Keratinocyte (primary cell): ENCODE results near the gene MAPK7. TPM values are rescaled to one million over a fixed set of nuclear protein-coding genes. Genes with fewer than 3 reads are reported as not detected.
A peak's percentile ranks its signal among the peaks of the same experiment; 100 is the strongest.

Experiments
- DNase-seq: peaks from one replicate; pipeline ENCODE4 v3.0.0-alpha.2; 2011; ENCODE audit warnings: low read depth, missing footprints, low spot score
- FAIRE-seq: peaks from 2 replicates; lab custom pipeline; 2011; peaks lifted over from hg19 to GRCh38; lab: Jason Lieb, UNC
- H2AFZ ChIP-seq: 2 replicates; pipeline ENCODE4 v1.6.0; 2012; ENCODE audit warnings: low read length, control low read depth, inconsistent platforms; ENCODE audit not compliant: control insufficient read depth
- H3K27ac ChIP-seq: 2 replicates; pipeline ENCODE4 v1.5.1; 2011; ENCODE audit warnings: low read length; ENCODE audit not compliant: control insufficient read depth, insufficient read depth
- H3K27me3 ChIP-seq: 3 replicates; pipeline ENCODE4 v1.6.0; 2011; ENCODE audit warnings: low read length; ENCODE audit not compliant: control insufficient read depth, insufficient read depth; ENCODE audit errors: extremely low read depth
- H3K36me3 ChIP-seq, 2 experiments: 2 replicates in 1 of 2; 3 replicates in 1 of 2; pipeline ENCODE4 v1.5.1; 2011; ENCODE audit warnings: low read length in 2 of 2, mild to moderate bottlenecking in 1 of 2; ENCODE audit not compliant: control insufficient read depth in 2 of 2, insufficient read depth in 2 of 2; ENCODE audit errors: extremely low read depth in 1 of 2
- H3K4me1 ChIP-seq: 3 replicates; pipeline ENCODE4 v1.5.1; 2011; ENCODE audit warnings: low read length; ENCODE audit not compliant: control insufficient read depth, insufficient read depth; ENCODE audit errors: extremely low read depth
- H3K4me2 ChIP-seq: 3 replicates; pipeline ENCODE4 v1.6.0; 2011; ENCODE audit warnings: low read depth, low read length; ENCODE audit not compliant: control insufficient read depth, insufficient read depth; ENCODE audit errors: extremely low read depth
- H3K4me3 ChIP-seq, 3 experiments: fragments of 200-600 bp in 1 of 3; sonication (generic) in 1 of 3; 2 replicates in 2 of 3; 3 replicates in 1 of 3; pipeline ENCODE4 v1.5.1; 2011 to 2016; ENCODE audit warnings: low read length in 3 of 3, mild to moderate bottlenecking in 3 of 3, control low read depth in 2 of 3, inconsistent platforms in 1 of 3, low read depth in 1 of 3, mixed read lengths in 1 of 3, mixed run types in 1 of 3, moderate library complexity in 1 of 3; ENCODE audit not compliant: control insufficient read depth in 2 of 3, insufficient read depth in 2 of 3; ENCODE audit errors: extremely low read depth in 1 of 3
- H3K79me2 ChIP-seq: 2 replicates; pipeline ENCODE4 v1.6.0; 2012; ENCODE audit warnings: low read length; ENCODE audit not compliant: control insufficient read depth, insufficient read depth
- H3K9ac ChIP-seq: 3 replicates; pipeline ENCODE4 v1.6.0; 2011; ENCODE audit warnings: low read length; ENCODE audit not compliant: control insufficient read depth, insufficient read depth; ENCODE audit errors: extremely low read depth
- H3K9me1 ChIP-seq: 3 replicates; pipeline ENCODE4 v1.6.0; 2011; ENCODE audit warnings: low read length; ENCODE audit not compliant: control insufficient read depth, insufficient read depth; ENCODE audit errors: extremely low read depth
- H3K9me3 ChIP-seq: 2 replicates; pipeline ENCODE4 v1.5.1; 2012; ENCODE audit warnings: low read depth, low read length; ENCODE audit not compliant: control insufficient read depth
- H4K20me1 ChIP-seq: 3 replicates; pipeline ENCODE4 v1.6.0; 2011; ENCODE audit warnings: low read length; ENCODE audit not compliant: control insufficient read depth, insufficient read depth; ENCODE audit errors: extremely low read depth
- EZH2 ChIP-seq: IDR thresholded peaks from one replicate; pipeline ENCODE4 v1.6.1; 2012; ENCODE audit warnings: inconsistent platforms, mild to moderate bottlenecking, low read length, moderate library complexity
- dilution Hi-C: fragments of 300-500 bp; cut with MboI; formaldehyde crosslinking; loops from one replicate; pipeline ENCODE4 v1.7.0; 2020; ENCODE audit warnings: low sequenced_read_pairs; ENCODE audit not compliant: extremely low pct_ligation_motif_present
- polyA minus RNA-seq, 3 experiments: library from RNA; depleted of rRNA, polyadenylated mRNA; stranded (reverse); fragments of >200 nt; gene quantifications; 1 replicate in 1 of 3; 2 replicates in 1 of 3; 3 replicates in 1 of 3; pipeline ENCODE4 v1.2.3, GENCODE V29; 2011
- polyA plus RNA-seq, 5 experiments: library from polyadenylated mRNA; depleted of rRNA in 3 of 5; stranded (reverse) in 3 of 5; stranded (forward) in 1 of 5; unstranded in 1 of 5; fragments of >200 nt; gene quantifications; 1 replicate in 1 of 5; 2 replicates in 3 of 5; 3 replicates in 1 of 5; pipeline versions ENCODE4 v1.2.1 to v1.2.3, GENCODE V29; 2011 to 2012; ENCODE audit warnings: missing spikeins in 2 of 5, low read depth in 1 of 5, low replicate concordance in 1 of 5
- TF ChIP-seq, protein P1 (sequence below), 3 experiments: IDR thresholded peaks in 1 of 3; conservative IDR thresholded peaks in 1 of 3; optimal IDR thresholded peaks in 1 of 3; 2 replicates in 2 of 3; 3 replicates in 1 of 3; pipeline versions ENCODE3 to v1.5.1; 2011; ENCODE audit warnings: low read length in 3 of 3, mild to moderate bottlenecking in 3 of 3, moderate library complexity in 2 of 3, control low read depth in 1 of 3, inconsistent platforms in 1 of 3; ENCODE audit not compliant: insufficient read depth in 2 of 3; ENCODE audit errors: extremely low read depth in 1 of 3

The MAPK7 gene
- polyA plus RNA-seq (4.3 to 11.1 TPM (median 5.4 TPM) in 3 replicates), polyA minus RNA-seq (14.9 to 65.1 TPM (median 19.7 TPM) in 3 replicates)
- polyA plus RNA-seq (2011; ENCODE audit: low read depth) = 2.8 TPM
- 5.5 and 7.5 TPM in 2 replicates for polyA plus RNA-seq (2011; cell fraction: cytosol; rRNA removed)
- polyA plus RNA-seq (2011; cell fraction: nucleus; rRNA removed) = 18.1 and 19.4 TPM in 2 replicates
- 12.9 and 14.2 TPM in 2 replicates for polyA plus RNA-seq (2012; ENCODE audit: low replicate concordance)
- polyA minus RNA-seq (2011; cell fraction: cytosol; rRNA and poly(A)+ RNA removed) = 15.2 TPM
- 25.7 and 26.4 TPM in 2 replicates for polyA minus RNA-seq (2011; cell fraction: nucleus; rRNA and poly(A)+ RNA removed)

DNA sequence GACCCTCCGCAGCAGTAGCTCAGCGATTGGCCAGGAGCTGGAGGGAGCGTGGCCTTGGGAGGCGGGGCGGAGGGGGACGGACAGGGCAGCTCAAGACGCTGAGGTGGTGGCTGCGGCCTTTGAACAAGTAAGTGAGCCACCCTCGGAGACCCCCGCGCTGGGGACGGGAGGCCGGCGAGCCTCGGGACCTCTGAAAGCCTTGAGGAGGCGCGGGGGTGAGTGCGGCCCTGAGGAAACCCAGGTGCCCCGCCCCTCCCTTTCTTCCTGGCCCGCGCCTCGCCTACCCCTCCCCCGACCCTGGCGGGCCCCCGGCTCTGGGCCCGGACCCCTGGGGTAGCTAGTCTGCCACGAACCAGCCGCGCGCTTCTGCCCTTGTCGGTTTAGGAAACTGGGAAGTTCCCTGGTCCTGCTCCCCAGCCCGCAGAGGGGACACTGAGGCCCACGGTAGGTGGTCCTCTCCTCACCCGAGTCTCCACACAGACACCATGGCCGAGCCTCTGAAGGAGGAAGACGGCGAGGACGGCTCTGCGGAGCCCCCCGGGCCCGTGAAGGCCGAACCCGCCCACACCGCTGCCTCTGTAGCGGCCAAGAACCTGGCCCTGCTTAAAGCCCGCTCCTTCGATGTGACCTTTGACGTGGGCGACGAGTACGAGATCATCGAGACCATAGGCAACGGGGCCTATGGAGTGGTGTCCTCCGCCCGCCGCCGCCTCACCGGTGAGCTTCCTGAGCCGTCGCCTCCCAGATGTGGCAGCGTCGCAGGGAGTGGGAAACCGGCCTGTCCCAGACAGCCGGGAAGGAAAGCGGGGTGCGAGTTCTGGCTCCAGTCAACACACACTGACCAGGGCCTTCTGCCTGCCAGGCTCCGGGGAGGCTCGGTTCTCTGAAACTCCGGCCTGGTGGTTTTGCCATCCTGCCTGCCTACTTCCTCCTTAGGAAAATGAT lies at the start of gene MAPK7:
Gene MAPK7 (plus strand): TSS at position 83 of the 945 bp plus-strand sequence. CDS start 403 bp downstream, at position 486.
- peaks cover 21% of the 10 kb centered on the region for H3K79me2 ChIP-seq

DNA sequence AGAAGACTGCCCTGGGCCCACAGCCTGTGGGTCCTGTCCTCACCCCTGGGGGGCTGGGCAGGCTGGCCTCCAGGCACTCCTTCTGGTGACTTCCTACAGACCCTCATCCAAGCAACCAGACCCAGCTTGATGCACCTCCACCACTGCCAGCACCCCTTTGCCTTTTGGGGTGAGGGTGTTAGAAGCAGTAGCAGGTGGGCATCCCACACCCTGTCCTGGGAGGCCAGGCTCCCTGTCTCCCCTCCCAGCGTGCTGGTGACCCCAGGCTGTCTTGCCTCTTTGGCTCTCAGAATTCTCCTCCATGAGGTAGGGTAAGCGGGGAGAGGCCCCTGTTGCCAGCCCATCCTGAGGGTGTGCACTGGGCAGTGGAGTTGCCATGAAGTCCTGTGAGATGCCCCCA lies 49.2 kb upstream of the MAPK7 start:
- Histone ChIP-seq H3K4me2 (no peak overlapping the region), H3K36me3 (peaks cover 10 to 18% of the 10 kb centered on the region in 2 experiments), H3K9me1 (peaks cover 5% of the 10 kb centered on the region), H3K4me3 (no peak overlapping the region), H3K27ac (no peak overlapping the region), H3K27me3 (no peaks in the 10 kb centered on the region), H3K79me2 (no peaks in the 10 kb centered on the region), H2AFZ (no peak overlapping the region), H4K20me1 (no peaks in the 10 kb centered on the region), H3K9ac (no peak overlapping the region), H3K9me3 (no peaks in the 10 kb centered on the region), H3K4me1 (peaks cover 26% of the 10 kb centered on the region)
- dilution Hi-C loops = no loop called here
- DNase-seq = no peak
- FAIRE-seq = no peak
- TF ChIP-seq EZH2 = no peak
- TF ChIP-seq, protein P1, sequence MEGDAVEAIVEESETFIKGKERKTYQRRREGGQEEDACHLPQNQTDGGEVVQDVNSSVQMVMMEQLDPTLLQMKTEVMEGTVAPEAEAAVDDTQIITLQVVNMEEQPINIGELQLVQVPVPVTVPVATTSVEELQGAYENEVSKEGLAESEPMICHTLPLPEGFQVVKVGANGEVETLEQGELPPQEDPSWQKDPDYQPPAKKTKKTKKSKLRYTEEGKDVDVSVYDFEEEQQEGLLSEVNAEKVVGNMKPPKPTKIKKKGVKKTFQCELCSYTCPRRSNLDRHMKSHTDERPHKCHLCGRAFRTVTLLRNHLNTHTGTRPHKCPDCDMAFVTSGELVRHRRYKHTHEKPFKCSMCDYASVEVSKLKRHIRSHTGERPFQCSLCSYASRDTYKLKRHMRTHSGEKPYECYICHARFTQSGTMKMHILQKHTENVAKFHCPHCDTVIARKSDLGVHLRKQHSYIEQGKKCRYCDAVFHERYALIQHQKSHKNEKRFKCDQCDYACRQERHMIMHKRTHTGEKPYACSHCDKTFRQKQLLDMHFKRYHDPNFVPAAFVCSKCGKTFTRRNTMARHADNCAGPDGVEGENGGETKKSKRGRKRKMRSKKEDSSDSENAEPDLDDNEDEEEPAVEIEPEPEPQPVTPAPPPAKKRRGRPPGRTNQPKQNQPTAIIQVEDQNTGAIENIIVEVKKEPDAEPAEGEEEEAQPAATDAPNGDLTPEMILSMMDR (optimal IDR thresholded peaks at IDR 0.05 in 1 of 3, IDR thresholded peaks at IDR 0.05 in 1 of 3, conservative IDR thresholded peaks at IDR 0.05 in 1 of 3; ENCODE audit: extremely low read depth in 1 of 3, insufficient read depth in 2 of 3, low read length in 3 of 3) = no peak

More for the DNA sequence above, at the start of gene MAPK7:
- Histone ChIP-seq H3K4me2 (peak within 1 kb of the TSS; percentile 88), H3K9me3 (no peaks in the 10 kb centered on the region), H3K36me3 (peaks cover 25 to 33% of the 10 kb centered on the region in 2 experiments), H4K20me1 (no peaks in the 10 kb centered on the region), H3K9ac (peak within 1 kb of the TSS; percentile 94), H3K9me1 (peaks cover 3% of the 10 kb centered on the region), H3K4me1 (peaks cover 11% of the 10 kb centered on the region), H3K4me3 (peak within 1 kb of the TSS; percentile 88 to 90 (median 89)), H3K27me3 (no peaks in the 10 kb centered on the region), H2AFZ (peak within 1 kb of the TSS; percentile 93), H3K27ac (peak within 1 kb of the TSS; percentile 94)
- no peak for TF ChIP-seq EZH2
- TF ChIP-seq, protein P1 (optimal IDR thresholded peaks at IDR 0.05 in 1 of 3, IDR thresholded peaks at IDR 0.05 in 1 of 3, conservative IDR thresholded peaks at IDR 0.05 in 1 of 3; ENCODE audit: extremely low read depth in 1 of 3, insufficient read depth in 2 of 3, low read length in 3 of 3) = no peak
- FAIRE-seq = no peak
- dilution Hi-C loops = no loop called here
- no peak for DNase-seq
